IMR-90 (cell line): ENCODE measurements around the gene TNRC6C. TPM values are rescaled to one million over a fixed set of nuclear protein-coding genes. Genes with fewer than 3 reads are reported as not detected.

Source experiments
- ATAC-seq: fragments of 200-7000 bp; cut with Tn5 transposase; 2 replicates; pipeline ENCODE4 v1.9.1; 2020; ENCODE audit warnings: low read depth, mild to moderate bottlenecking, moderate library complexity
- BruUV-seq: library from RNA; stranded (reverse); fragments of 400-500 nt; replicated peaks from 2 replicates; lab custom pipeline; 2021; lab: Mats Ljungman, UMichigan
- CTCF ChIA-PET: fragments of 300-600 bp; formaldehyde crosslinking; extraction: SDS; loops from one replicate; lab custom pipeline; 2021; ENCODE audit warnings: antibody characterized with exemption; lab: Yijun Ruan, JAX
- POLR2A ChIA-PET: fragments of 300-600 bp; sonication (Branson Sonifier 250); formaldehyde crosslinking; loops from one replicate; lab custom pipeline; 2022; ENCODE audit warnings: antibody characterized with exemption; ENCODE audit not compliant: unreplicated experiment; lab: Charles Lee
- DNase-seq: peaks from one replicate; pipeline ENCODE4 v3.0.0; 2013
- H2AFZ ChIP-seq: replicated peaks from 2 replicates; pipeline ENCODE3; 2013; ENCODE audit warnings: low read length, mild to moderate bottlenecking; ENCODE audit not compliant: poor library complexity
- H2AK5ac ChIP-seq: 2 replicates; pipeline ENCODE4 v1.6.1; 2013; ENCODE audit warnings: low read depth, low read length, inconsistent platforms
- H2AK9ac ChIP-seq: replicated peaks from 2 replicates; pipeline ENCODE3; 2013; ENCODE audit warnings: mild to moderate bottlenecking, low read depth, low read length, moderate library complexity; ENCODE audit not compliant: poor library complexity
- H2BK120ac ChIP-seq: 2 replicates; pipeline ENCODE4 v1.6.1; 2013; ENCODE audit warnings: low read depth, low read length, inconsistent platforms
- H2BK15ac ChIP-seq: 3 replicates; pipeline ENCODE4 v1.6.1; 2013; ENCODE audit warnings: low read depth, low read length, inconsistent platforms
- H2BK20ac ChIP-seq: 2 replicates; pipeline ENCODE4 v1.6.1; 2013; ENCODE audit warnings: low read depth, mild to moderate bottlenecking, inconsistent platforms, low read length, moderate library complexity
- H2BK5ac ChIP-seq: 2 replicates; pipeline ENCODE4 v1.6.1; 2013; ENCODE audit warnings: mild to moderate bottlenecking, low read depth, low read length, inconsistent platforms; ENCODE audit not compliant: poor library complexity, severe bottlenecking
- H3K14ac ChIP-seq: replicated peaks from 2 replicates; pipeline ENCODE4 v1.6.1; 2013; ENCODE audit warnings: low read depth, low read length, inconsistent platforms
- H3K18ac ChIP-seq: 2 replicates; pipeline ENCODE4 v1.6.1; 2013; ENCODE audit warnings: low read depth, low read length, control low read depth
- H3K23ac ChIP-seq: 2 replicates; pipeline ENCODE4 v1.6.1; 2013; ENCODE audit warnings: low read depth, low read length, inconsistent platforms
- H3K27ac ChIP-seq: 2 replicates; pipeline ENCODE4 v1.5.1; 2013; ENCODE audit warnings: mild to moderate bottlenecking, control low read depth, low read length; ENCODE audit not compliant: insufficient read depth
- H3K27me3 ChIP-seq: 2 replicates; pipeline ENCODE4 v1.6.1; 2013; ENCODE audit warnings: low read length; ENCODE audit not compliant: control insufficient read depth, insufficient read depth
- H3K36me3 ChIP-seq: 2 replicates; pipeline ENCODE4 v1.6.1; 2013; ENCODE audit warnings: low read length, mixed read lengths; ENCODE audit not compliant: control insufficient read depth, insufficient read depth
- H3K4ac ChIP-seq: 2 replicates; pipeline ENCODE4 v1.6.1; 2013; ENCODE audit warnings: low read depth, low read length, inconsistent platforms
- H3K4me1 ChIP-seq: 2 replicates; pipeline ENCODE4 v1.6.1; 2013; ENCODE audit warnings: low read length, mixed read lengths; ENCODE audit not compliant: control insufficient read depth, insufficient read depth
- H3K4me2 ChIP-seq: 2 replicates; pipeline ENCODE4 v1.6.1; 2013; ENCODE audit warnings: low read depth, mild to moderate bottlenecking, control low read depth, low read length, moderate library complexity
- H3K4me3 ChIP-seq: 2 replicates; pipeline ENCODE4 v1.5.1; 2013; ENCODE audit warnings: low read depth, mild to moderate bottlenecking, control low read depth, low read length, moderate library complexity; ENCODE audit not compliant: insufficient read depth
- H3K56ac ChIP-seq: 2 replicates; pipeline ENCODE4 v1.6.1; 2013; ENCODE audit warnings: low read length, inconsistent platforms; ENCODE audit not compliant: insufficient read depth; ENCODE audit errors: extremely low read depth
- H3K79me1 ChIP-seq, 2 experiments: 2 replicates each; pipeline ENCODE4 v1.6.1; 2013; ENCODE audit warnings: low read length in 2 of 2, inconsistent platforms in 1 of 2, low read depth in 1 of 2
- H3K9ac ChIP-seq: 2 replicates; pipeline ENCODE4 v1.6.1; 2013; ENCODE audit warnings: low read depth, low read length, control low read depth
- H3K9me1 ChIP-seq: 2 replicates; pipeline ENCODE4 v1.6.1; 2013; ENCODE audit warnings: low read length, inconsistent platforms; ENCODE audit not compliant: insufficient read depth
- H3K9me3 ChIP-seq: 2 replicates; pipeline ENCODE4 v1.6.1; 2013; ENCODE audit warnings: low read length; ENCODE audit not compliant: control insufficient read depth, insufficient read depth
- H4K20me1 ChIP-seq: 2 replicates; pipeline ENCODE4 v1.6.1; 2013; ENCODE audit warnings: low read length, inconsistent platforms; ENCODE audit not compliant: insufficient read depth
- H4K5ac ChIP-seq: 2 replicates; pipeline ENCODE4 v1.6.1; 2013; ENCODE audit warnings: mild to moderate bottlenecking, low read depth, low read length, control low read depth
- H4K8ac ChIP-seq, 2 experiments: 2 replicates each; pipeline ENCODE4 v1.6.1; 2013; ENCODE audit warnings: low read depth in 2 of 2, low read length in 2 of 2, control low read depth in 1 of 2, inconsistent platforms in 1 of 2
- H4K91ac ChIP-seq: 2 replicates; pipeline ENCODE4 v1.6.1; 2013; ENCODE audit warnings: low read depth, low read length, inconsistent platforms; ENCODE audit not compliant: insufficient read depth
- CHD1 ChIP-seq: IDR thresholded peaks from 2 replicates; pipeline ENCODE4 v1.6.1; 2012; ENCODE audit warnings: low read depth, low read length, improper control_type of control experiment
- CTCF ChIP-seq: conservative IDR thresholded peaks from 2 replicates; pipeline ENCODE4 v1.5.1; 2012; ENCODE audit warnings: mild to moderate bottlenecking, low read depth, low read length, improper control_type of control experiment
- RCOR1 ChIP-seq: IDR thresholded peaks from 2 replicates; pipeline ENCODE4 v1.6.1; 2012; ENCODE audit warnings: mild to moderate bottlenecking, low read length, improper control_type of control experiment; ENCODE audit not compliant: insufficient replicate concordance
- RFX5 ChIP-seq: IDR thresholded peaks from 2 replicates; pipeline ENCODE4 v1.8.0; 2012; ENCODE audit warnings: low read depth, mild to moderate bottlenecking, low read length, moderate library complexity
- WGBS, 2 experiments: methylation state at CpG; one replicate each; pipeline versions ENCODE4 v1.1.5 to v1.1.7; 2013; ENCODE audit warnings: missing lambda C conversion rate in 2 of 2; ENCODE audit not compliant: insufficient read length in 1 of 2; ENCODE audit errors: extremely low coverage in 2 of 2; 5-methylcytosine and 5-hydroxymethylcytosine counted together
- dilution Hi-C: fragments of 300-500 bp; cut with HindIII; formaldehyde crosslinking; loops from one replicate; pipeline ENCODE4 v1.14.3; 2018; ENCODE audit warnings: low sequenced_read_pairs; ENCODE audit not compliant: unreplicated experiment
- in situ Hi-C: fragments of 300-500 bp; cut with MboI; formaldehyde crosslinking; loops from 3 replicates; pipeline ENCODE4 v1.14.3; 2019; ENCODE audit warnings: low sequenced_read_pairs, inconsistent platforms, mixed read lengths
- intact Hi-C: fragments of 100-400 bp; cut with micrococcal nuclease; formaldehyde crosslinking; loops from 2 replicates; pipeline ENCODE4 v1.10.0; 2022
- polyA plus RNA-seq, 3 experiments: library from polyadenylated mRNA; depleted of rRNA; stranded (reverse); fragments of >200 nt; gene quantifications; 2 replicates each; pipeline ENCODE4 v1.2.3, GENCODE V29; 2012; ENCODE audit warnings: low replicate concordance in 1 of 3
- total RNA-seq: library from RNA; depleted of rRNA; stranded (reverse); fragments of >200 nt; gene quantifications from 2 replicates; pipeline ENCODE4 v1.2.3, GENCODE V29; 2012

The TNRC6C gene
- total and polyA plus RNA-seq, 2 of the 4 experiments (the other 2 are of a cell fraction): 1.6 to 2.7 TPM

- Histone ChIP-seq H3K4me3 (no peak overlapping the region), H3K18ac (no peak overlapping the region), H3K9ac (no peak overlapping the region), H2AK9ac (no peak overlapping the region), H4K20me1 (no peaks in the 10 kb centered on the region), H4K91ac (no peak overlapping the region), H3K4me1 (peaks cover 5% of the 10 kb centered on the region), H3K27ac (no peak overlapping the region), H3K36me3 (peaks cover 7% of the 10 kb centered on the region; the same call in 1 of the 2 replicates), H4K8ac (no peak overlapping the region), H2AFZ (no peak overlapping the region), H2BK5ac (no peak overlapping the region), H3K4me2 (no peak overlapping the region), H3K79me1 (peaks cover 6 to 43% of the 10 kb centered on the region in 2 experiments; a peak in 3 of 4 replicates), H2BK20ac (no peak overlapping the region), H4K5ac (no peak overlapping the region), H3K9me3 (no peaks in the 10 kb centered on the region), H2BK120ac (no peak overlapping the region), H3K56ac (no peak overlapping the region), H2BK15ac (no peak overlapping the region), H3K4ac (no peak overlapping the region), H3K14ac (no peak overlapping the region), H3K9me1 (peaks cover 23% of the 10 kb centered on the region), H3K23ac (no peak overlapping the region), H2AK5ac (no peak overlapping the region), H3K27me3 (no peaks in the 10 kb centered on the region)
- in situ Hi-C loops (no loop called here), dilution Hi-C loops (no loop called here), intact Hi-C loops (no loop called here)
- ATAC-seq (no peak), DNase-seq (no peak)
- WGBS, 2 experiments: 88% methylated on average over 3 of the region's 11 CpGs; no CpG with 5 or more reads in 1 of the 2 experiments
- TF ChIP-seq CTCF (no peak), RFX5 (no peak), CHD1 (no peak), RCOR1 (no peak)
- BruUV-seq: no TSS peak
- CTCF ChIA-PET: interaction anchor here (0.6 kb wide), 1 partner anchor 817 kb away, joined by 3 read pairs; no protein-coding TSS in a partner anchor
- POLR2A ChIA-PET: no interaction called here
These were observed 80.3 kb downstream of the TNRC6C start for GRCh38 chr17:78038748-78039288.
